Neural progenitor cell (in vitro differentiated cells): ENCODE data around the gene KAT2B.

Experiments used
- EZH2 ChIP-seq: fragments of 200-600 bp; sonication (generic); IDR thresholded peaks from 2 replicates; pipeline ENCODE4 v1.6.1; 2017; ENCODE audit warnings: antibody characterized with exemption, mild to moderate bottlenecking, moderate library complexity
- TF ChIP-seq, protein P1 (sequence below): fragments of 200-600 bp; sonication (generic); IDR thresholded peaks from 2 replicates; pipeline ENCODE4 v1.5.1; 2017; ENCODE audit warnings: antibody characterized with exemption, mild to moderate bottlenecking

DNA sequence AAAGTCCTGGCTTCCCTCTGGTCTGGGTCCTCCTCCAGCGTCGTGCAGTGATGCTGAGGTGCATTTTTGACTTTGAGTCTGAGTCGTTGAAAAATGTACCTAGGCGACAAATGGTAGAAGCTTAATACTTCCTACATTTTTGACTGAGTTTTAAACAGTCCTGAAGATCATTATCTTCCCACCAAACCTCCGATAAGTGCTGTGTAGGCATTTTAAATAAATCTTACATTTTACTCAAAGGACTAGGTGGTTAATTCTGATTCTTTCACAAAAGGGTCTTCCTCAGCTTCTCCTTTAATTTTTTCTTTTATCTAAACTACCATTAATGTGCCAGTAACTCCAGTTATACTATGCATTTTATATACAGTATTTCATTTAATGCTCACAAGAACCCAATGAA lies 70.6 kb downstream of the KAT2B start:
- TF ChIP-seq EZH2 = no peak
- TF ChIP-seq, protein P1, sequence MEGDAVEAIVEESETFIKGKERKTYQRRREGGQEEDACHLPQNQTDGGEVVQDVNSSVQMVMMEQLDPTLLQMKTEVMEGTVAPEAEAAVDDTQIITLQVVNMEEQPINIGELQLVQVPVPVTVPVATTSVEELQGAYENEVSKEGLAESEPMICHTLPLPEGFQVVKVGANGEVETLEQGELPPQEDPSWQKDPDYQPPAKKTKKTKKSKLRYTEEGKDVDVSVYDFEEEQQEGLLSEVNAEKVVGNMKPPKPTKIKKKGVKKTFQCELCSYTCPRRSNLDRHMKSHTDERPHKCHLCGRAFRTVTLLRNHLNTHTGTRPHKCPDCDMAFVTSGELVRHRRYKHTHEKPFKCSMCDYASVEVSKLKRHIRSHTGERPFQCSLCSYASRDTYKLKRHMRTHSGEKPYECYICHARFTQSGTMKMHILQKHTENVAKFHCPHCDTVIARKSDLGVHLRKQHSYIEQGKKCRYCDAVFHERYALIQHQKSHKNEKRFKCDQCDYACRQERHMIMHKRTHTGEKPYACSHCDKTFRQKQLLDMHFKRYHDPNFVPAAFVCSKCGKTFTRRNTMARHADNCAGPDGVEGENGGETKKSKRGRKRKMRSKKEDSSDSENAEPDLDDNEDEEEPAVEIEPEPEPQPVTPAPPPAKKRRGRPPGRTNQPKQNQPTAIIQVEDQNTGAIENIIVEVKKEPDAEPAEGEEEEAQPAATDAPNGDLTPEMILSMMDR = no peak
